ENCODE measurements around the gene WNT10A.
A peak's percentile ranks its signal among the peaks of the same experiment; 100 is the strongest.

The WNT10A gene

GRCh38 chr2:218877331-218877730, 3.3 kb upstream of the WNT10A start:
- DNase-seq: no peak

- no peak for DNase-seq
Measured at GRCh38 chr2:218877891-218878290, 2.8 kb upstream of the WNT10A start.

GRCh38 chr2:218878486-218878885, 2.2 kb upstream of the WNT10A start:
- no peak for DNase-seq

GRCh38 chr2:218878926-218879761, 1.5 kb upstream of the WNT10A start:
- no peak for DNase-seq

- DNase-seq: no peak
Measured at GRCh38 chr2:218879776-218880101, 913 bp upstream of the WNT10A start.

GRCh38 chr2:218880859-218881594, 375 bp downstream of the WNT10A start:
- DNase-seq: no peak

GRCh38 chr2:218881744-218882460, 1.2 kb downstream of the WNT10A start:
- DNase-seq: no peak

GRCh38 chr2:218882461-218882816, 1.8 kb downstream of the WNT10A start:
- no peak for DNase-seq

- DNase-seq: no peak
Measured at GRCh38 chr2:218882866-218883366, 2.3 kb downstream of the WNT10A start.

GRCh38 chr2:218883491-218884490, 3.1 kb downstream of the WNT10A start:
- DNase-seq: peak; percentile 77

GRCh38 chr2:218884519-218884918, 3.9 kb downstream of the WNT10A start:
- DNase-seq: no peak

GRCh38 chr2:218885981-218886947, 5.6 kb downstream of the WNT10A start:
- no peak for DNase-seq

- no peak for DNase-seq
Measured at GRCh38 chr2:218887079-218887478, 6.4 kb downstream of the WNT10A start.

- DNase-seq: no peak
Measured at GRCh38 chr2:218888341-218888740, 7.7 kb downstream of the WNT10A start.

GRCh38 chr2:218889937-218890336, 9.3 kb downstream of the WNT10A start:
- no peak for DNase-seq

GRCh38 chr2:218890369-218890768, 9.7 kb downstream of the WNT10A start:
- DNase-seq: no peak

- no peak for DNase-seq
Measured at GRCh38 chr2:218891275-218892135, 10.9 kb downstream of the WNT10A start.

- peak; percentile 86 for DNase-seq
Measured at GRCh38 chr2:218892693-218893348, 12.2 kb downstream of the WNT10A start.
